GM12878 (cell line): ENCODE results near the gene INTS6L.

Experiments used
- CEBPB ChIP-seq, 2 experiments: fragments of 150-350 bp in 1 of 2; IDR thresholded peaks; 2 replicates each; pipeline ENCODE4 v1.6.1; 2012 to 2014; ENCODE audit warnings: low read depth in 2 of 2, low read length in 2 of 2, borderline replicate concordance in 1 of 2, inconsistent platforms in 1 of 2
- CTCF ChIP-seq, 3 experiments: IDR thresholded peaks in 2 of 3; conservative IDR thresholded peaks in 1 of 3; 2 replicates each; pipeline ENCODE4 v1.5.1; 2011; ENCODE audit warnings: low read depth in 3 of 3, low read length in 3 of 3, mild to moderate bottlenecking in 3 of 3, control low read depth in 2 of 3, moderate library complexity in 2 of 3, inconsistent platforms in 1 of 3, mixed read lengths in 1 of 3; ENCODE audit not compliant: control insufficient read depth in 2 of 3, insufficient read depth in 1 of 3; ENCODE audit errors: extremely low read depth in 1 of 3
- EED ChIP-seq: sonication (generic); IDR thresholded peaks from 2 replicates; pipeline ENCODE4 v1.6.1; 2016; ENCODE audit warnings: antibody characterized with exemption, low read depth
- EGR1 ChIP-seq, 2 experiments: IDR thresholded peaks; 1 replicate in 1 of 2; 2 replicates in 1 of 2; pipeline ENCODE4 v1.6.1; 2011 to 2012; ENCODE audit warnings: low read depth in 2 of 2, low read length in 2 of 2, borderline replicate concordance in 1 of 2, mild to moderate bottlenecking in 1 of 2, moderate library complexity in 1 of 2
- ESRRA ChIP-seq: IDR thresholded peaks from 2 replicates; pipeline ENCODE4 v1.6.1; 2012; ENCODE audit warnings: mild to moderate bottlenecking, low read length, improper control_type of control experiment
- EZH2 ChIP-seq: IDR thresholded peaks from 2 replicates; pipeline ENCODE4 v1.6.1; 2012; ENCODE audit warnings: low read depth, mild to moderate bottlenecking, control low read depth, inconsistent platforms, low read length, borderline replicate concordance; ENCODE audit not compliant: control insufficient read depth
- POLR2A ChIP-seq: IDR thresholded peaks from 2 replicates; pipeline ENCODE4 v1.6.1; 2011; ENCODE audit warnings: low read depth, mild to moderate bottlenecking, low read length
- POLR2AphosphoS5 ChIP-seq: IDR thresholded peaks from 2 replicates; pipeline ENCODE4 v1.6.1; 2011; ENCODE audit warnings: mild to moderate bottlenecking, low read length, inconsistent platforms
- SIN3A ChIP-seq: IDR thresholded peaks from 2 replicates; pipeline ENCODE4 v1.6.1; 2012; ENCODE audit warnings: low read depth, low read length, improper control_type of control experiment
- TARDBP ChIP-seq: IDR thresholded peaks from 2 replicates; pipeline ENCODE4 v1.6.1; 2016; ENCODE audit warnings: borderline replicate concordance
- TCF3 ChIP-seq: IDR thresholded peaks from 2 replicates; pipeline ENCODE4 v1.6.1; 2012; ENCODE audit warnings: low read depth, mild to moderate bottlenecking, low read length, borderline replicate concordance; ENCODE audit not compliant: insufficient read depth
- USF1 ChIP-seq: IDR thresholded peaks from 2 replicates; pipeline ENCODE4 v1.6.1; 2011; ENCODE audit warnings: borderline replicate concordance, low read depth, mild to moderate bottlenecking, moderate library complexity, mixed read lengths, low read length; ENCODE audit not compliant: insufficient read depth; ENCODE audit errors: extremely low read length

- TF ChIP-seq EGR1 (IDR thresholded peaks at IDR 0.05; ENCODE audit: borderline replicate concordance in 1 of 2, low read depth in 2 of 2, low read length in 2 of 2) (no peak), EZH2 (no peak), EED (no peak), POLR2AphosphoS5 (no peak), CTCF (IDR thresholded peaks at IDR 0.05 in 2 of 3, conservative IDR thresholded peaks at IDR 0.05 in 1 of 3; ENCODE audit: control insufficient read depth in 2 of 3, extremely low read depth in 1 of 3, insufficient read depth in 1 of 3, low read depth in 3 of 3, low read length in 3 of 3) (no peak), POLR2A (no peak), TARDBP (no peak), ESRRA (no peak), CEBPB (IDR thresholded peaks at IDR 0.05; ENCODE audit: borderline replicate concordance in 1 of 2, low read depth in 2 of 2, low read length in 2 of 2) (no peak), USF1 (no peak), SIN3A (no peak), TCF3 (no peak)
Observed at GRCh38 chrX:135557344-135557743, 36.9 kb downstream of the INTS6L start.
